ENCODE data around the gene GSTM1.

The GSTM1 gene

GRCh38 chr1:109726007-109726406 lies 38.4 kb downstream of the GSTM1 start:
- no peak for DNase-seq (ENCODE audit: low read depth in 4 of 4, low spot score in 1 of 4)

DNA sequence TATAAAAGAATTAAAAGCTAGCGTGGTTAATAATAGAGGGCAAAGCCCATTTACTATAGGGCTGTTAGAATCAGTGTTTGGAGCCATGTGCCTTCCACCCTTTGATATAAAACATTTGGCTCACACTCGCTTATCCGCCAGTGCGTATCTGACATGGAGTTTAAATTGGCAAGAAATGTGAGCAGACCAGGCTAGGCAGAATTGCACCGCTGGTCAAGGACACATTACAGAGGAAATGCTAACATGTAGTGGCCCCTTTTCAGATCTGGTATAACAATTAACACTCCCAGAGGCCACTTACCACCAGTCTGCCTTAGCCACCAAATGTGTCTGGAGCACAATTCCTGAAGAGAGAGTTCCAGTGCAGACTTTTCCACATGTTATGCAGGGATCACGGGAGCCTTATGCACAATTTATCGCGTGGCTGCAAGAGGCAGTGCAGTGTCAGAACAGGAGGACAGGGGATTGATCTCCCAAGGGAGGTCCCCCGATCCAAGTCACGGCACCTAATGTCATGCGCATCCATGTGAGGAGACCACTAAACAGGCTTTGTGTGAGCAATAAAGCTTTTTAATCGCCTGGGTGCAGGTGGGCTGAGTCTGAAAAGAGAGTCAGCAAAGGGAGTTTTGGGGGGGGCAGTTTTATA lies 39.2 kb downstream of the GSTM1 start:
- DNase-seq (ENCODE audit: low read depth in 4 of 4, low spot score in 1 of 4) = no peak

DNA sequence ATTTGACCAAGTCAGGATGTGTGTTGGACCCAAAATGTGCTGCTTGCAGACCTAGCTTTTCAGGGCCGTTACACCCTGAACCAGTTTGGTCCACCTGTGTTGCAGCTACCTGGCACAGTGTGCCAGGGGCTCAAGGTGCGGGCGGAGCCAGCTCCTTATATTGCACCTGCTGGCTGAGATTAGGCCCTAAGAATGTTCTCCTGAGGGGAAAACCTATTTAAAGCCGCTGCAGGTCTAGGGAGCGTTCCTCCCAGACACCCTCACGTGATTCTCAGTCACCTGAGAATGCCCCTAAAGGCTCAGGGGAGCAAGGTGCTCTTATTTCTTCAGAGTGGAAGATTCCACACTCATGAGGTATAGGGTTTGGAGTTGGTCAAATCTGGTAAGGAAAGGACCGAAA lies 41.3 kb downstream of the GSTM1 start:
- DNase-seq (ENCODE audit: low read depth in 4 of 4, low spot score in 1 of 4) = no peak

DNA sequence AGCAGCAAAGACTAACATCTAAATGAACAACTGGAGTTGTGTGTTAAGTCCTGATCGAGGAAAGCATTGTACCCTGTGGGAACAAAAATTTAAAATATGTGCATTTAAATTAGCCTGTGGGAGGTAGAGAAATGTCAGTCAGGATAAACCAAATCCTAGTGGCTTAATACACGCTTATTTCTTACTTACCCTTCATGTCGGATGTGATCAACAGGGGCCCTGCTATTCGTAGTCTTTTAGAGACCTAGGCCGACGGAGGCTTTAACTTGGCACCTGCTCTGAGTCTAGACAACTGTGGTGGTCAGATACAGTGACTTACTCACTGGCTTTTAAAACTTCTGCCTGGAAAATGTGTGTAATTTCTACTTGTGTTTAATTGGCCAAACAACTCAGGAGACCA lies 43.0 kb downstream of the GSTM1 start:
- DNase-seq (ENCODE audit: low read depth in 4 of 4, low spot score in 1 of 4) = no peak

- no peak for DNase-seq (ENCODE audit: low read depth in 4 of 4, low spot score in 1 of 4)
Observed at GRCh38 chr1:109732390-109732881, 44.8 kb downstream of the GSTM1 start.

DNA sequence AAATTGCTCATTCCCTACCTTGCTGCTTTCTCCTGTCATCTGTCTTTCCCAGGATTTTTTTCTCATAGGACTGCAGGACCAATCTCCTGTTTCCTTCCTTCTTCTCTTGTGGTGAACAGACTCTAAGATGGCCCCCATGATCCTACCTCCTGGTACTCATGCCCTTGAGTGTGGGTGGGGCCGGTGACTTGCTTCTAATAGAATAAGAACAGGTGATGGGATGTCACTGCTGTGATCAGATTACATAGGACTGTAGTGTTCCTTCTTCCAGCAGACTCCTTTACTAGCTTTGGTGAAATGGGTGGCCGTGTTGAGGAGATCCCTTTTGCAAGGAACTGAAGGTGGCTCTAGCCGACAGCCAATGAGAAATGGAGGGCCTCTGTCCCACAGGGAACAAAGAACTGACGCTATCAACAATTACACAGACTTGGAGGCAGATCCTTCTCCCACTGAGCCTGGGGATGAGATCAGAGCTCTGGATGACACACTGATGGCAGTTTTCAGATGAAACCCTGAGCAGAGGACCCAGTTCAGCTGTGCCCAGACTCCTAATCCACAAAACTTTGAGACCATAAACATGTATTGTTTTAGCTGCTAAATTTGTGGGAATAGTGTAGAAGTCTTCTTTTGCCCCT lies 45.7 kb downstream of the GSTM1 start:
- no peak for DNase-seq (ENCODE audit: low read depth in 4 of 4, low spot score in 1 of 4)

DNA sequence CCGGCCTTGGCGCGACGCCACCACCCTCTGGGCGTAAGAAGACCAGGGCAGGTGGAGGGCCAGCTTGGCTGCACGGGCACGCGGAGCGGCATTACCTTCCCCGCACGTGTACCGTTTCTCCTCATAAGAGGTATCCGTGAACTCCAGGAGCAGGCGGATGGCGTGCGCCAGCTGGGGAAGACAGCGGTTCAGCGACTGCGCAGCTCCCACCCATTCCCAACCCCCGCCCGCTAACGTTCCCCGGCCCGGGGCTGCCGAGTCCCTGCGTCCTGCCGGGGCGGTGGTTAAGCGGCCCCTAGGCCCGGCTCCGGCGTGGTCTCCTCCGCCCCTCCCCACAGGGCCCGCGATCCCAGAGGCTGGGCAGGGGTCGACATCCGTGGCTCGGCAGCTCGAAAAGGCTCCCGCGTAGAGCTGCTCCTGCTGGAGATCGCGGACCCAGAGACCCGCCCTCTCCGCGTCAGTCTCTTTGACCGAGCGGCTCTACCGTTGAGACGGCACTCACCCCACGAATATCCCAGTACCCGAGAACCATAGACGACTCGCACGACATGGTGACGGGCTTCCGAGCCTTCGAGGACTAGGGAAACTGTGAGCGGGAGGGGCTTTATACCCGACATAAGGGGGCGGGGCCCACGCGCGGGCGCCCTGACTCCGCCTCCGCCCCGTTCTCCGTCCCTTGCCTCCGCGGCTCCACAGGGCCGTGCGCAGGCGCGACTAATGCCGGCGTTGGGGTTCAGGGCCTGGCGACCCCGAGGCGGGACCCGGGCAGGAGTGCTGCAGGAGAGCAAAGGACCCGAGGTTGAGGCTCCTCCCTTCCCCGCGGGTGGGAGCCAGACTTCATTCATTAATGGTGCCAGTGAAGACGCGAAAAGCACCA lies 52.4 kb downstream of the GSTM1 start:
- DNase-seq (ENCODE audit: low read depth in 4 of 4, low spot score in 1 of 4) = peak; percentile 44 to 81 (median 74)

GRCh38 chr1:109740615-109741373 lies 53.2 kb downstream of the GSTM1 start, which contains the start of gene GSTM3:
TSS of gene GSTM3 (minus strand) at chr1:109741038. CDS start at chr1:109740287, 751 bp downstream.
- no peak for DNase-seq (ENCODE audit: low read depth in 4 of 4, low spot score in 1 of 4)
